ENCODE measurements around the gene FYB1.

The FYB1 gene

GRCh38 chr5:39157701-39158100 is 61.7 kb downstream of the FYB1 start:
- no peak for DNase-seq

GRCh38 chr5:39156082-39156481 is 63.3 kb downstream of the FYB1 start:
- DNase-seq, result no peak

- no peak for DNase-seq
Observed at GRCh38 chr5:39151745-39152144, 67.6 kb downstream of the FYB1 start.

GRCh38 chr5:39149966-39150365 is 69.4 kb downstream of the FYB1 start:
- DNase-seq, result no peak

- DNase-seq, result no peak
Observed at GRCh38 chr5:39148983-39149534, 70.3 kb downstream of the FYB1 start.

GRCh38 chr5:39146831-39147540 is 72.4 kb downstream of the FYB1 start:
- DNase-seq, result no peak

- no peak for DNase-seq
Observed at GRCh38 chr5:39143151-39143860, 76.1 kb downstream of the FYB1 start.

GRCh38 chr5:39140558-39141168 is 78.7 kb downstream of the FYB1 start:
- no peak for DNase-seq

- DNase-seq, result no peak
Observed at GRCh38 chr5:39138892-39139291, 80.5 kb downstream of the FYB1 start.

- DNase-seq, result no peak
Observed at GRCh38 chr5:39137819-39138451, 81.4 kb downstream of the FYB1 start.

- DNase-seq, result no peak
Observed at GRCh38 chr5:39137391-39137790, 82.0 kb downstream of the FYB1 start.

- DNase-seq, result no peak
Observed at GRCh38 chr5:39132792-39133191, 86.6 kb downstream of the FYB1 start.

- DNase-seq, result no peak
Observed at GRCh38 chr5:39132128-39132447, 87.3 kb downstream of the FYB1 start.

- DNase-seq, result no peak
Observed at GRCh38 chr5:39131210-39132127, 87.9 kb downstream of the FYB1 start.

- DNase-seq, result no peak
Observed at GRCh38 chr5:39130716-39131115, 88.6 kb downstream of the FYB1 start.

GRCh38 chr5:39121922-39122321 is 97.4 kb downstream of the FYB1 start:
- DNase-seq, result no peak

GRCh38 chr5:39121315-39121714 is 98.0 kb downstream of the FYB1 start:
- no peak for DNase-seq

GRCh38 chr5:39120052-39120420 is 99.3 kb downstream of the FYB1 start:
- DNase-seq, result no peak

GRCh38 chr5:39119404-39120051 is 99.8 kb downstream of the FYB1 start:
- no peak for DNase-seq

- DNase-seq, result no peak
Observed at GRCh38 chr5:39118638-39119037, 100.7 kb downstream of the FYB1 start.

GRCh38 chr5:39117401-39117800 is 102.0 kb downstream of the FYB1 start:
- DNase-seq, result no peak
